DMS53 treated with DMSO at 0.1 percent for 48 hours (cell line): Measurements from ENCODE around the gene TK2.
"Not testable (repeated sequence)": the region's sequence is repeated elsewhere in the genome, so short reads cannot be mapped to it uniquely, and the experiment has no call there.

Source experiments
- DNase-seq: peaks from one replicate; lab custom pipeline; 2025; ENCODE audit not compliant: unreplicated experiment; lab: John Stamatoyannopoulos, UW

Gene TK2

GRCh38 chr16:66469947-66470546 is 79.9 kb downstream of the TK2 start:
- no peak for DNase-seq

GRCh38 chr16:66469291-66469946 is 80.5 kb downstream of the TK2 start:
- no peak for DNase-seq

- DNase-seq: no peak
Measured at GRCh38 chr16:66468321-66468965, 81.5 kb downstream of the TK2 start.

- no peak for DNase-seq
Measured at GRCh38 chr16:66467611-66468010, 82.3 kb downstream of the TK2 start.

GRCh38 chr16:66466636-66467035 is 83.3 kb downstream of the TK2 start:
- DNase-seq: not testable (repeated sequence)

GRCh38 chr16:66465946-66466345 is 84.0 kb downstream of the TK2 start:
- DNase-seq: not testable (repeated sequence)

GRCh38 chr16:66462912-66463311 is 87.0 kb downstream of the TK2 start:
- no peak for DNase-seq

GRCh38 chr16:66460703-66461102 is 89.2 kb downstream of the TK2 start:
- no peak for DNase-seq

GRCh38 chr16:66459878-66460277 is 90.0 kb downstream of the TK2 start:
- DNase-seq: no peak

GRCh38 chr16:66458853-66459252 is 91.1 kb downstream of the TK2 start:
- no peak for DNase-seq

GRCh38 chr16:66458292-66458691 is 91.6 kb downstream of the TK2 start:
- DNase-seq: no peak
